KMS-11 (cell line): Measurements from ENCODE around the gene AKTIP.
"Not testable (repeated sequence)": the region's sequence is repeated elsewhere in the genome, so short reads cannot be mapped to it uniquely, and the experiment has no call there.

Experiments used
- H2AFZ ChIP-seq: fragments of 200-600 bp; sonication (generic); 2 replicates; pipeline ENCODE4 v1.6.1; 2016; ENCODE audit warnings: antibody characterized with exemption, mixed run types, low read depth
- H3K27ac ChIP-seq: fragments of 200-600 bp; sonication (generic); 2 replicates; pipeline ENCODE4 v1.6.1; 2016; ENCODE audit warnings: mild to moderate bottlenecking, mixed run types
- H3K27me3 ChIP-seq: fragments of 200-600 bp; sonication (generic); 2 replicates; pipeline ENCODE4 v1.6.1; 2017; ENCODE audit warnings: mild to moderate bottlenecking, low read depth, mixed run types, moderate library complexity; ENCODE audit not compliant: insufficient read depth
- H3K36me3 ChIP-seq: fragments of 200-600 bp; sonication (generic); 2 replicates; pipeline ENCODE4 v1.6.1; 2017; ENCODE audit warnings: mild to moderate bottlenecking, mixed run types; ENCODE audit not compliant: insufficient read depth
- H3K4me1 ChIP-seq: fragments of 200-600 bp; sonication (generic); 2 replicates; pipeline ENCODE4 v1.6.1; 2016; ENCODE audit warnings: mild to moderate bottlenecking, low read depth, mixed run types; ENCODE audit not compliant: poor library complexity, severe bottlenecking
- H3K4me2 ChIP-seq: fragments of 200-600 bp; sonication (generic); 2 replicates; pipeline ENCODE4 v1.7.0; 2016; ENCODE audit warnings: mild to moderate bottlenecking, mixed run types
- H3K4me3 ChIP-seq: fragments of 200-600 bp; sonication (generic); IDR thresholded peaks from 2 replicates; pipeline ENCODE4 v1.6.1; 2017; ENCODE audit warnings: low read depth, low read length, mixed read lengths; ENCODE audit not compliant: insufficient read depth
- H3K79me2 ChIP-seq: fragments of 200-600 bp; sonication (generic); 2 replicates; pipeline ENCODE4 v1.6.1; 2016; ENCODE audit warnings: low read depth, mixed run types; ENCODE audit not compliant: insufficient read depth
- H3K9ac ChIP-seq: fragments of 200-600 bp; sonication (generic); 2 replicates; pipeline ENCODE4 v1.6.1; 2016; ENCODE audit warnings: mild to moderate bottlenecking, mixed run types
- H4K20me1 ChIP-seq: fragments of 200-600 bp; sonication (generic); 2 replicates; pipeline ENCODE4 v1.6.1; 2016; ENCODE audit warnings: mild to moderate bottlenecking, mixed run types; ENCODE audit not compliant: insufficient read depth
- TF ChIP-seq, protein P1 (sequence below): fragments of 200-600 bp; sonication (generic); conservative IDR thresholded peaks from 2 replicates; pipeline ENCODE4 v1.6.1; 2017; ENCODE audit warnings: low read depth, mild to moderate bottlenecking, antibody characterized with exemption, low read length, moderate library complexity, mixed read lengths

AKTIP gene

GRCh38 chr16:53517851-53518250 lies 14.8 kb upstream of the AKTIP start:
- Histone ChIP-seq H3K27ac (no peak overlapping the region), H3K36me3 (no peaks in the 10 kb centered on the region), H3K4me3 (no peak overlapping the region), H4K20me1 (no peaks in the 10 kb centered on the region), H3K27me3 (no peaks in the 10 kb centered on the region), H3K4me2 (no peak overlapping the region), H3K79me2 (no peaks in the 10 kb centered on the region), H2AFZ (no peak overlapping the region), H3K9ac (no peak overlapping the region), H3K4me1 (no peaks in the 10 kb centered on the region)
- TF ChIP-seq, protein P1, sequence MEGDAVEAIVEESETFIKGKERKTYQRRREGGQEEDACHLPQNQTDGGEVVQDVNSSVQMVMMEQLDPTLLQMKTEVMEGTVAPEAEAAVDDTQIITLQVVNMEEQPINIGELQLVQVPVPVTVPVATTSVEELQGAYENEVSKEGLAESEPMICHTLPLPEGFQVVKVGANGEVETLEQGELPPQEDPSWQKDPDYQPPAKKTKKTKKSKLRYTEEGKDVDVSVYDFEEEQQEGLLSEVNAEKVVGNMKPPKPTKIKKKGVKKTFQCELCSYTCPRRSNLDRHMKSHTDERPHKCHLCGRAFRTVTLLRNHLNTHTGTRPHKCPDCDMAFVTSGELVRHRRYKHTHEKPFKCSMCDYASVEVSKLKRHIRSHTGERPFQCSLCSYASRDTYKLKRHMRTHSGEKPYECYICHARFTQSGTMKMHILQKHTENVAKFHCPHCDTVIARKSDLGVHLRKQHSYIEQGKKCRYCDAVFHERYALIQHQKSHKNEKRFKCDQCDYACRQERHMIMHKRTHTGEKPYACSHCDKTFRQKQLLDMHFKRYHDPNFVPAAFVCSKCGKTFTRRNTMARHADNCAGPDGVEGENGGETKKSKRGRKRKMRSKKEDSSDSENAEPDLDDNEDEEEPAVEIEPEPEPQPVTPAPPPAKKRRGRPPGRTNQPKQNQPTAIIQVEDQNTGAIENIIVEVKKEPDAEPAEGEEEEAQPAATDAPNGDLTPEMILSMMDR, result no peak

DNA sequence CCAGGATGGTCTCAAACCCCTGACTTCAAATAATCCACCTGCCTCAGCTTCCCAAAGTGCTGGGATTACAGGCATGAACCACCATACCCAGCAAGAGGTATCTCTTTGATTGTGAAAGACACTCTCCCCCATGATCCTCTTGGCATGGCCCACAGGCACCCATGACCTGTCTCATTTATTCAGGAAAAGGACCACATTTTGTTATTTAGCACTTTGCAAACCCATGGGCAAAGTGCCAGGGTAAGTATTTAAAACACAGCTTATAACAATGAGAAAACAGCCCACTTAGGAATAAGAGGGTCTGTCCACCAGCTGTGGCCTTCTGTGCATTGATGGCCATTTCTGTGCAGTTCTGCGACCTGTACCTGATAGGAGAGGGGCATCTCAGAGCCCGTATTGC lies 12.8 kb upstream of the AKTIP start:
- no peak overlapping the region for H3K4me2 ChIP-seq

GRCh38 chr16:53515259-53515658 lies 12.2 kb upstream of the AKTIP start:
- Histone ChIP-seq H3K4me3 (no peak overlapping the region), H3K27me3 (no peaks in the 10 kb centered on the region), H3K27ac (no peak overlapping the region), H2AFZ (no peak overlapping the region), H3K4me1 (no peaks in the 10 kb centered on the region), H3K9ac (no peak overlapping the region), H3K4me2 (no peak overlapping the region), H3K36me3 (no peaks in the 10 kb centered on the region), H3K79me2 (no peaks in the 10 kb centered on the region), H4K20me1 (no peaks in the 10 kb centered on the region)
- TF ChIP-seq, protein P1, result no peak

More for the DNA sequence above, 12.8 kb upstream of the AKTIP start:
- H3K4me3 ChIP-seq, result no peak overlapping the region
- no peaks in the 10 kb centered on the region for H3K4me1 ChIP-seq
- H2AFZ ChIP-seq, result no peak overlapping the region
- H3K27me3 ChIP-seq, result no peaks in the 10 kb centered on the region
- no peaks in the 10 kb centered on the region for H4K20me1 ChIP-seq
- TF ChIP-seq, protein P1, result no peak
- H3K27ac ChIP-seq, result no peak overlapping the region
- no peak overlapping the region for H3K9ac ChIP-seq
- H3K79me2 ChIP-seq, result no peaks in the 10 kb centered on the region
- H3K36me3 ChIP-seq, result no peaks in the 10 kb centered on the region

- H3K4me2 ChIP-seq, H2AFZ ChIP-seq, H3K4me3 ChIP-seq, H3K27me3 ChIP-seq, H3K4me1 ChIP-seq, H3K79me2 ChIP-seq, H4K20me1 ChIP-seq, H3K9ac ChIP-seq, H3K27ac ChIP-seq, H3K36me3 ChIP-seq: not testable (repeated sequence)
These were observed 9.8 kb upstream of the AKTIP start for GRCh38 chr16:53512795-53513194.

GRCh38 chr16:53511403-53512280 lies 8.6 kb upstream of the AKTIP start:
- Histone ChIP-seq H3K79me2 (no peaks in the 10 kb centered on the region), H3K4me1 (no peaks in the 10 kb centered on the region), H3K36me3 (no peaks in the 10 kb centered on the region), H3K4me2 (no peak overlapping the region), H2AFZ (no peak overlapping the region), H3K4me3 (no peak overlapping the region), H3K9ac (no peak overlapping the region), H4K20me1 (no peaks in the 10 kb centered on the region), H3K27me3 (no peaks in the 10 kb centered on the region), H3K27ac (no peak overlapping the region)
- TF ChIP-seq, protein P1, result no peak
